Measurements from ENCODE around the gene ST3GAL3.

GRCh38 chr1:43806183-43806582 is 98.8 kb downstream of the ST3GAL3 start:
- TF ChIP-seq, protein P1, sequence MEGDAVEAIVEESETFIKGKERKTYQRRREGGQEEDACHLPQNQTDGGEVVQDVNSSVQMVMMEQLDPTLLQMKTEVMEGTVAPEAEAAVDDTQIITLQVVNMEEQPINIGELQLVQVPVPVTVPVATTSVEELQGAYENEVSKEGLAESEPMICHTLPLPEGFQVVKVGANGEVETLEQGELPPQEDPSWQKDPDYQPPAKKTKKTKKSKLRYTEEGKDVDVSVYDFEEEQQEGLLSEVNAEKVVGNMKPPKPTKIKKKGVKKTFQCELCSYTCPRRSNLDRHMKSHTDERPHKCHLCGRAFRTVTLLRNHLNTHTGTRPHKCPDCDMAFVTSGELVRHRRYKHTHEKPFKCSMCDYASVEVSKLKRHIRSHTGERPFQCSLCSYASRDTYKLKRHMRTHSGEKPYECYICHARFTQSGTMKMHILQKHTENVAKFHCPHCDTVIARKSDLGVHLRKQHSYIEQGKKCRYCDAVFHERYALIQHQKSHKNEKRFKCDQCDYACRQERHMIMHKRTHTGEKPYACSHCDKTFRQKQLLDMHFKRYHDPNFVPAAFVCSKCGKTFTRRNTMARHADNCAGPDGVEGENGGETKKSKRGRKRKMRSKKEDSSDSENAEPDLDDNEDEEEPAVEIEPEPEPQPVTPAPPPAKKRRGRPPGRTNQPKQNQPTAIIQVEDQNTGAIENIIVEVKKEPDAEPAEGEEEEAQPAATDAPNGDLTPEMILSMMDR (IDR thresholded peaks at IDR 0.05), result no peak
- no peak for TF ChIP-seq POLR2A (IDR thresholded peaks at IDR 0.05)
- no peak for TF ChIP-seq POLR2AphosphoS5 (IDR thresholded peaks at IDR 0.05)
